Lung (tissue), 16 donors: ENCODE measurements around the gene ADIPOR2. TPM values are rescaled to one million over a fixed set of nuclear protein-coding genes. Genes with fewer than 3 reads are reported as not detected.

Experiments used
- ATAC-seq: fragments of 200-7000 bp; cut with Tn5 transposase; one replicate; pipeline ENCODE4 v1.9.1; 2020; ENCODE audit warnings: moderate number of reproducible peaks; ENCODE audit not compliant: insufficient read depth, low FRiP score
- DNase-seq, 3 donors: peaks; one replicate each; pipeline ENCODE4 v3.0.0-alpha.2; 2013 to 2017
- H3K27ac ChIP-seq, 2 donors: one replicate each; pipeline ENCODE4 v1.5.1; 2013; ENCODE audit warnings: mild to moderate bottlenecking in 2 of 2, moderate library complexity in 2 of 2, control low read depth in 1 of 2, inconsistent platforms in 1 of 2, low read depth in 1 of 2, low read length in 1 of 2
- H3K27me3 ChIP-seq, 3 donors: one replicate each; pipeline ENCODE4 v1.5.1; 2013; ENCODE audit warnings: low read length in 2 of 3; ENCODE audit not compliant: control insufficient read depth in 3 of 3, insufficient read depth in 3 of 3
- H3K36me3 ChIP-seq, 4 donors: one replicate each; pipeline ENCODE4 v1.5.1; 2013; ENCODE audit warnings: low read length in 4 of 4, mild to moderate bottlenecking in 1 of 4, moderate library complexity in 1 of 4; ENCODE audit not compliant: control insufficient read depth in 4 of 4, insufficient read depth in 4 of 4
- H3K4me1 ChIP-seq, 5 donors: one replicate each; pipeline ENCODE4 v1.5.1; 2013; ENCODE audit warnings: low read length in 5 of 5, mild to moderate bottlenecking in 2 of 5, moderate library complexity in 1 of 5; ENCODE audit not compliant: control insufficient read depth in 5 of 5, insufficient read depth in 5 of 5
- H3K4me3 ChIP-seq: one replicate; pipeline ENCODE4 v1.5.1; 2013; ENCODE audit warnings: mild to moderate bottlenecking, control low read depth, moderate library complexity
- H3K9ac ChIP-seq, 2 donors: one replicate each; pipeline ENCODE4 v1.5.1; 2013; ENCODE audit warnings: low read length in 2 of 2, control low read depth in 1 of 2; ENCODE audit not compliant: insufficient read depth in 1 of 2
- H3K9me3 ChIP-seq, 4 donors: one replicate each; pipeline ENCODE4 v1.5.1; 2013; ENCODE audit warnings: low read length in 3 of 4, mild to moderate bottlenecking in 1 of 4, moderate library complexity in 1 of 4; ENCODE audit not compliant: control insufficient read depth in 4 of 4, insufficient read depth in 3 of 4
- WGBS, 2 donors: extraction: QIAGEN DNeasy Blood & Tissue Kit; methylation state at CpG; one replicate each; pipeline ENCODE4 v1.1.7; 2013; 5-methylcytosine and 5-hydroxymethylcytosine counted together
- long read RNA-seq, 5 donors: transcript quantifications; one replicate each; lab custom pipeline, GENCODE V29; 2026
- polyA plus RNA-seq, 2 donors: library from polyadenylated mRNA; stranded (reverse); fragments of 200-250 nt; gene quantifications; one replicate each; pipeline ENCODE4 v1.2.1, GENCODE V29; 2013
- total RNA-seq, 2 donors: library from RNA; depleted of rRNA in 1 of 2; stranded (reverse); fragments of >200 nt in 1 of 2; gene quantifications; one replicate each; pipeline ENCODE4 v1.2.1, GENCODE V29; 2014 to 2021
- TF ChIP-seq, protein P1 (sequence below): IDR thresholded peaks from 2 replicates; pipeline ENCODE4 v1.5.1; 2012; ENCODE audit warnings: mild to moderate bottlenecking; ENCODE audit errors: control extremely low read depth, extremely low read depth
- donor health status: control.
- donor health status: control.
- donor health status: Bipolar disorder and iron deficiency.
- donor health status: healthy.
- donor health status: DM: yes; HTN: yes; CAD: no.

ADIPOR2 gene, protein sequence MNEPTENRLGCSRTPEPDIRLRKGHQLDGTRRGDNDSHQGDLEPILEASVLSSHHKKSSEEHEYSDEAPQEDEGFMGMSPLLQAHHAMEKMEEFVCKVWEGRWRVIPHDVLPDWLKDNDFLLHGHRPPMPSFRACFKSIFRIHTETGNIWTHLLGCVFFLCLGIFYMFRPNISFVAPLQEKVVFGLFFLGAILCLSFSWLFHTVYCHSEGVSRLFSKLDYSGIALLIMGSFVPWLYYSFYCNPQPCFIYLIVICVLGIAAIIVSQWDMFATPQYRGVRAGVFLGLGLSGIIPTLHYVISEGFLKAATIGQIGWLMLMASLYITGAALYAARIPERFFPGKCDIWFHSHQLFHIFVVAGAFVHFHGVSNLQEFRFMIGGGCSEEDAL
- total RNA-seq (10 to 100 TPM; 58.5 to 61.1 TPM), polyA plus RNA-seq (10 to 100 TPM; 31.9 to 48.8 TPM)
- long read RNA-seq, donor 1, full-length matches to known transcripts = 3 of 39 reads
- long read RNA-seq, donor 1, partial matches to known transcripts = 31 of 39 reads
- long read RNA-seq, donor 1, other reads (novel, unspliced or antisense) = 5 of 39 reads
- long read RNA-seq, donor 2 = 0 reads
- long read RNA-seq, donor 3, full-length matches to known transcripts = 1 of 1 reads
- long read RNA-seq, donor 3, partial matches to known transcripts = 0 of 1 reads
- long read RNA-seq, donor 3, other reads (novel, unspliced or antisense) = 0 of 1 reads
- long read RNA-seq, donor 4 = 0 reads
- long read RNA-seq, donor 5, full-length matches to known transcripts = 4 of 4 reads
- long read RNA-seq, donor 5, partial matches to known transcripts = 0 of 4 reads
- long read RNA-seq, donor 5, other reads (novel, unspliced or antisense) = 0 of 4 reads

DNA sequence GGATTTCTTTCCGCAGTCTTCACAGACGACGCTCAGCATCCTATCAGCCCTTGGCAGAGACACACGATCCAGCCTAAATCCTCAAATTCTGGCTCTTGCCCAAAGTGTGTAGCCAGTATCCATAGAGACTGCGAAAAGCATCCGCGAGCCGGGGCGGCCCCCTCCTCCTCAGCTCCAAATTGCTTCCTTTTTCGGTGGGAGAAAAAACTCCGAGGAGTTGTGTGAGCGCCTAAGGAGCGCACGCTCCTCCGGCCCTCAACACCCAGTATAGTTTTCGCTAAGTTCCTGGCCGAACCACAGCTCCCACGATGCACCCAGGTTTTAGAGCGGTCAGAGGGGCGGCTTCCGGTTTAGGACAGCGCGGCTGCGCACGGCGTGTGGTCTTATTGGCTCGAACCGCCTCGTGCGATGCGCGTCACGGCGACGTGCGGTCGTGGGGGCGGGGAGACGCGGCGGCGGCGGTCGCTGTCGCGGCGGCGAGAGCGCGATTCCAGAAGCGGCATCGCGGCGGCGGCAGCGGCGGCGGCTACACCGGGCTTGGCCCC, at the start of gene ADIPOR2:
TSS of gene ADIPOR2 (plus strand) at position 493 of the 545 bp plus-strand sequence. CDS start 63,274 bp downstream, outside the sequence.
- peaks cover 0 to 12% (median 0%) of the 10 kb centered on the region in 5 donors for H3K4me1 ChIP-seq
- TF ChIP-seq, protein P1, sequence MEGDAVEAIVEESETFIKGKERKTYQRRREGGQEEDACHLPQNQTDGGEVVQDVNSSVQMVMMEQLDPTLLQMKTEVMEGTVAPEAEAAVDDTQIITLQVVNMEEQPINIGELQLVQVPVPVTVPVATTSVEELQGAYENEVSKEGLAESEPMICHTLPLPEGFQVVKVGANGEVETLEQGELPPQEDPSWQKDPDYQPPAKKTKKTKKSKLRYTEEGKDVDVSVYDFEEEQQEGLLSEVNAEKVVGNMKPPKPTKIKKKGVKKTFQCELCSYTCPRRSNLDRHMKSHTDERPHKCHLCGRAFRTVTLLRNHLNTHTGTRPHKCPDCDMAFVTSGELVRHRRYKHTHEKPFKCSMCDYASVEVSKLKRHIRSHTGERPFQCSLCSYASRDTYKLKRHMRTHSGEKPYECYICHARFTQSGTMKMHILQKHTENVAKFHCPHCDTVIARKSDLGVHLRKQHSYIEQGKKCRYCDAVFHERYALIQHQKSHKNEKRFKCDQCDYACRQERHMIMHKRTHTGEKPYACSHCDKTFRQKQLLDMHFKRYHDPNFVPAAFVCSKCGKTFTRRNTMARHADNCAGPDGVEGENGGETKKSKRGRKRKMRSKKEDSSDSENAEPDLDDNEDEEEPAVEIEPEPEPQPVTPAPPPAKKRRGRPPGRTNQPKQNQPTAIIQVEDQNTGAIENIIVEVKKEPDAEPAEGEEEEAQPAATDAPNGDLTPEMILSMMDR = no peak
- H3K36me3 ChIP-seq = peaks cover 0 to 4% (median 0%) of the 10 kb centered on the region in 4 donors
- no peaks in the 10 kb centered on the region for H3K27me3 ChIP-seq
- WGBS, 2 donors = 0% methylated on average over 55 to 59 of the region's 59 CpGs
- H3K4me3 ChIP-seq = peak within 1 kb of the TSS; percentile 98
- H3K9me3 ChIP-seq = no peaks in the 10 kb centered on the region
- peak within 1 kb of the TSS; percentile 67 to 80 for H3K9ac ChIP-seq
- ATAC-seq (peak; percentile 100), DNase-seq (peak; percentile 97 to 99 (median 98))
- peak within 1 kb of the TSS; percentile 92 to 98 for H3K27ac ChIP-seq

DNA sequence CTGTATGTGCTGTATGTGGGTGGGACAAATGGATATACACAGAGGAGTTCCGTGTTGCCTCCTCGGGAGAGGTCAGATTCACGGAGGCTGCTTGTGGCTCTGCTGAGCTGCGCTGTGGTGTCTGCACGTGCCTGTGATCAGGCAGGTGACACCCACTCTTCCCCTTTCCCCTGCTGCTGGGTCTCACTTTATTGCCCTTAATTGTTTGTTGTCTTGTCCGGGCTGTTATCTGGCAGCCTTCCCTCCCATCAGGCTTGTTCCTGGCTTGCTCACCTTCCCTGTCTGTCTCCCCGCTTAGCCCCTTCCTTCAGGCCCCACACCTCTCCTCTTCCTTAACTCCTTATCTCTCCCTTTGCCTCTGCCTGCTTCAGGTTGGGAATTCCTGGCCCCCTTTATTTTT, 48.4 kb upstream of the ADIPOR2 start:
- TF ChIP-seq, protein P1 = no peak
- Histone ChIP-seq H3K4me1 (peaks cover 0 to 17% (median 7%) of the 10 kb centered on the region in 5 donors), H3K36me3 (peaks cover 0 to 4% (median 2%) of the 10 kb centered on the region in 4 donors), H3K9ac (no peak overlapping the region), H3K9me3 (peaks cover 0 to 2% (median 0%) of the 10 kb centered on the region in 4 donors), H3K27ac (no peak overlapping the region), H3K27me3 (no peaks in the 10 kb centered on the region), H3K4me3 (no peak overlapping the region)
- no peak for ATAC-seq
- DNase-seq = no peak
- 81 to 83% methylated on average over 7 of the region's 7 CpGs for WGBS, 2 donors

DNA sequence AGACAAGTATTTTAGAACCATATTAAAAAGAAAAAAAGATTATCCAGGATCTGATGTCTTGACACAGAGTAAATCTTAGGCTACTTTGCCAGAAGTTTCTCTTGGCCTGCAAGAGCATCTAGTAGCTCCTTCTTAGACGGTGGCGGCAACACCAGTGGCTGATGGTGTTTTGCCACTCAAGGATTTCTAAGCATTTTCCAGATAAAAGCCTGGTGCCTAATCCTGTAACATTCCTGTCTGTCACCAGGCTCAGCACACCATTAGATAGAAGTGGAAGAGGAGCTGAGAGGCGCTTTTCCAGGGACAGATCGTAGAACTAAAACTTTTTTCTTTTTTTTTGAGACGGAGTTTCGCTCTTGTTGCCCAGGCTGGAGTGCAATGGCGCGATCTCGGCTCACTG, 47.8 kb upstream of the ADIPOR2 start:
- ATAC-seq (no peak), DNase-seq (no peak)
- Histone ChIP-seq H3K4me3 (no peak overlapping the region), H3K36me3 (peaks cover 0 to 8% (median 2%) of the 10 kb centered on the region in 4 donors), H3K9ac (no peak overlapping the region), H3K27ac (no peak overlapping the region), H3K4me1 (peaks cover 0 to 17% (median 7%) of the 10 kb centered on the region in 5 donors), H3K9me3 (peaks cover 0 to 2% (median 0%) of the 10 kb centered on the region in 4 donors), H3K27me3 (no peaks in the 10 kb centered on the region)
- WGBS, 2 donors = 94 to 97% methylated on average over 9 of the region's 9 CpGs
- TF ChIP-seq, protein P1 = no peak
